Activated B cell treated with CpG ODN at 0.5 μM for 24 hours (primary cell): ENCODE data around the gene HOXC12. TPM values are rescaled to one million over a fixed set of nuclear protein-coding genes. Genes with fewer than 3 reads are reported as not detected.

ENCODE experiments used
- ATAC-seq: fragments of 200-7000 bp; cut with Tn5 transposase; one replicate; pipeline ENCODE4 v1.10.0; 2021; ENCODE audit warnings: low read depth, mild to moderate bottlenecking, moderate library complexity
- CTCF ChIA-PET: fragments of 350-600 bp; sonication (Branson Sonifier 250); formaldehyde crosslinking; loops from one replicate; lab custom pipeline; 2021; ENCODE audit warnings: antibody characterized with exemption; lab: Charles Lee
- POLR2A ChIA-PET: fragments of 350-600 bp; sonication (Branson Sonifier 250); formaldehyde crosslinking; loops from one replicate; lab custom pipeline; 2021; ENCODE audit warnings: antibody characterized with exemption; lab: Charles Lee
- DNase-seq: peaks from one replicate; pipeline ENCODE4 v3.0.0; 2022
- H3K27ac Mint-ChIP-seq: one replicate; pipeline ENCODE4 v1.8.0; 2020; ENCODE audit warnings: mixed read lengths
- H3K27me3 Mint-ChIP-seq: one replicate; pipeline ENCODE4 v1.8.0; 2021; ENCODE audit warnings: mixed read lengths
- H3K36me3 Mint-ChIP-seq: one replicate; pipeline ENCODE4 v1.8.0; 2021; ENCODE audit warnings: low read depth, mixed read lengths
- H3K4me1 Mint-ChIP-seq: one replicate; pipeline ENCODE4 v1.8.0; 2021; ENCODE audit warnings: mixed read lengths
- H3K4me3 Mint-ChIP-seq: one replicate; pipeline ENCODE4 v1.8.0; 2020; ENCODE audit warnings: mild to moderate bottlenecking, mixed read lengths
- H3K9me3 Mint-ChIP-seq: one replicate; pipeline ENCODE4 v1.8.0; 2020; ENCODE audit warnings: mixed read lengths
- CTCF ChIP-seq: fragments of 200-600 bp; IDR thresholded peaks from one replicate; pipeline ENCODE4 v1.8.0; 2022; ENCODE audit warnings: antibody characterized with exemption, mild to moderate bottlenecking
- intact Hi-C: fragments of 100-400 bp; cut with micrococcal nuclease; formaldehyde crosslinking; loops from one replicate; pipeline ENCODE4 v1.15.1; 2024
- total RNA-seq: library from RNA; stranded (reverse); gene quantifications from 2 replicates; pipeline ENCODE4 v1.2.3, GENCODE V29; 2022

Gene HOXC12
- total RNA-seq, 1 donor from 2014 or later: not detected

- Mint-ChIP-seq H3K27ac (no peak overlapping the region), H3K36me3 (no peaks in the 10 kb centered on the region), H3K9me3 (peaks cover 4% of the 10 kb centered on the region), H3K4me3 (no peak overlapping the region), H3K27me3 (peaks cover 74% of the 10 kb centered on the region), H3K4me1 (peaks cover 13% of the 10 kb centered on the region)
- ChIA-PET CTCF (no interaction called here), POLR2A (no interaction called here)
- no peak for TF ChIP-seq CTCF
- ATAC-seq: no peak
- no peak for DNase-seq
- intact Hi-C loops: loop anchor here (5.0 kb wide), 1 partner anchor 35 kb away; the partner anchor contains the start of gene HOXC13
Measured at GRCh38 chr12:53972152-53972702, 17.5 kb downstream of the HOXC12 start.

- no peak for TF ChIP-seq CTCF
- intact Hi-C loops: loop anchor here (5.0 kb wide), 1 partner anchor 35 kb away; the partner anchor contains the start of gene HOXC13
- CTCF ChIA-PET: no interaction called here
- DNase-seq: no peak
- Mint-ChIP-seq H3K4me3 (peak within 1 kb of the TSS; percentile 66), H3K9me3 (peaks cover 4% of the 10 kb centered on the region), H3K27ac (peak within 1 kb of the TSS; percentile 67), H3K36me3 (no peaks in the 10 kb centered on the region), H3K27me3 (peaks cover 73% of the 10 kb centered on the region), H3K4me1 (peaks cover 13% of the 10 kb centered on the region)
- POLR2A ChIA-PET: no interaction called here
- ATAC-seq: no peak
Measured at GRCh38 chr12:53972722-53973235, 18.1 kb downstream of the HOXC12 start, which contains the start of gene HOXC11. Gene HOXC11 (plus strand): TSS chr12:53973126. CDS start chr12:53973242, 116 bp downstream.

GRCh38 chr12:53973236-53974042 lies 18.7 kb downstream of the HOXC12 start:
- peaks cover 71% of the 10 kb centered on the region for H3K27me3 Mint-ChIP-seq
- POLR2A ChIA-PET: no interaction called here
- peaks cover 15% of the 10 kb centered on the region for H3K4me1 Mint-ChIP-seq
- no peak for ATAC-seq
- H3K4me3 Mint-ChIP-seq: peak overlapping the region; percentile 53
- no peaks in the 10 kb centered on the region for H3K36me3 Mint-ChIP-seq
- peak overlapping the region; percentile 67 for H3K27ac Mint-ChIP-seq
- intact Hi-C loops: loop anchor here (2.0 to 5.0 kb wide), 3 partner anchors 13 to 36 kb away; partner anchors contain the start of gene HOXC13
- DNase-seq: no peak
- no peak for TF ChIP-seq CTCF
- CTCF ChIA-PET: no interaction called here
- peaks cover 4% of the 10 kb centered on the region for H3K9me3 Mint-ChIP-seq

DNA sequence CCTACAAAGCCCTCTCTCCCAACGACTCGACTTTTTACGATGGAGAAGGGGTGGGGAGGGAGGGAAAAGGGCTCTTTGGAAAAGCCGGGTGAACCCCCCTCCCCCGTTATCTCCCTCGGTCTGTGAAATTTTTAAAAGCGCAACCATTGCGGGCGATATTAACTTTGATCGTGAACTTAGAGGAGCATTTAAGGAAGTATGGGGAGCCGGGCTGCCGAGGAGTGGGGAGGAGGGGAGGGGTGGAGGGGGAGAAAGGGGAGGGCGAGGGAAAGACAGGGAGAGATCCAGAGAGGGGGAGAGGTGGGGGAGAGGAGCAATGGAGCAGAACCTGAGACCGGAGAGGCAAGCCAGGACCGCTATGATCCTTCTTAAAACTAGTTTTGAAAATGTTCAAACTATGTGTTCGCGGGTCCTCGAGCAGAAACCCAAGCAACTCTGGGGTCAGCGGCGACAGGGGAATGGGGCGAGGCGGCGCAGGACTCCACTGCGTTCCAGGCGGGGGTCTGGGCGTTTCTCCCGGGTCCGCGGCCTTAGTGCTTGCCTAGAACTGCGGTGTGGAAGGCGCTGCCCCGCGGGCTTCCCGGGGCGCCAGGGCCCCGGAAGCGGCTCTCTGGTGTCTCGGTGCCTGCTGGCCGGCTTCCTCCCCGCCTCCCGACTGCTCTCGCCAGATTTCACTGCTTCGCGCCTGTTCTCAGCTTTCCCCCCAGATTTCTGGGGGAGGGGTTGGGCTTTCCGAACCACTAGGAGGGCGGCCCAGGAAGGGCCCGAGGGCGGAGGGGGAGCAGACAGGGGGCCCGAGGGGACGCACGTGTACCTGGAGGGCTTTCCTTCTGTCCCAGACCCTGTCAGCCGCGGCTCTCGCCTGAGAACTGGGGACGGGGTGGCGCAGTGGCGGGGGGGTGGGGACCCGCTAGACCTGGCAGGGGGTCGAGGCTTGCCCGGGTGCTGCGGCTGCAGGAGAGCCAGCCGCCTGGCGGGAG lies 19.7 kb downstream of the HOXC12 start, which contains the start of gene HOTAIR:
Gene HOTAIR, minus strand, starts transcription at position 871 of the 980 bp plus-strand sequence.
- POLR2A ChIA-PET: no interaction called here
- no peak for DNase-seq
- H3K27me3 Mint-ChIP-seq: peaks cover 71% of the 10 kb centered on the region
- H3K9me3 Mint-ChIP-seq: peaks cover 4% of the 10 kb centered on the region
- peak within 1 kb of the TSS; percentile 50 for H3K27ac Mint-ChIP-seq
- intact Hi-C loops: loop anchor here (2.0 to 5.0 kb wide), 3 partner anchors 14 to 37 kb away; partner anchors contain the start of gene HOXC13
- peak within 1 kb of the TSS; percentile 66 for H3K4me3 Mint-ChIP-seq
- CTCF ChIA-PET: no interaction called here
- TF ChIP-seq CTCF: no peak
- H3K4me1 Mint-ChIP-seq: peaks cover 15% of the 10 kb centered on the region
- ATAC-seq: peak; percentile 45
- H3K36me3 Mint-ChIP-seq: no peaks in the 10 kb centered on the region
